AG10803 (cell line): ENCODE results near the gene ANKFY1.

ENCODE experiments used
- DNase-seq: peaks from one replicate; pipeline ENCODE4 v3.0.0; 2010; ENCODE audit warnings: low read depth
- H3K4me3 ChIP-seq: 2 replicates; pipeline ENCODE4 v1.5.1; 2011; ENCODE audit warnings: mild to moderate bottlenecking, low read length, control low read depth
- CTCF ChIP-seq: conservative IDR thresholded peaks from 2 replicates; pipeline ENCODE4 v1.5.1; 2011; ENCODE audit warnings: mild to moderate bottlenecking, low read length, control low read depth, inconsistent platforms

Gene ANKFY1

DNA sequence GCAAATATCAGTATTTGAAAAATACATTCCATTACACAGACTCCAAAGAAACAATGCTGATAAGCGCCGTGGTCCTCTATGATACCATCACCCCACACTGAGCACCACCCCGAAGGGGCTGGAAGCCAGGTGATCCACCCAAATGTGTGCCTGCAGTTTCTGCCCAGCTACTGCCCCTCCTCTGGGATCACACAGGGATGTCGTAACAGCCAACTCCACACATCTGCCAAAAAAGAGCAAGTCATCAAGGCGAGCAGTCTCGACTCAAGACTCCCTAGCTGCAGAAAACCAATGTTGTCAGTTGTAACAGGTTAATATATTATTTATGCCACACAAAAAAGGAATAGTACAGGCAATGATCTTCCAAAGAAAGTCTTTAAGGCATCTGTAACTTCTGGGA is 99.8 kb downstream of the ANKFY1 start:
- H3K4me3 ChIP-seq, result no peak overlapping the region
- TF ChIP-seq CTCF, result no peak
- DNase-seq, result peak; percentile 58

DNA sequence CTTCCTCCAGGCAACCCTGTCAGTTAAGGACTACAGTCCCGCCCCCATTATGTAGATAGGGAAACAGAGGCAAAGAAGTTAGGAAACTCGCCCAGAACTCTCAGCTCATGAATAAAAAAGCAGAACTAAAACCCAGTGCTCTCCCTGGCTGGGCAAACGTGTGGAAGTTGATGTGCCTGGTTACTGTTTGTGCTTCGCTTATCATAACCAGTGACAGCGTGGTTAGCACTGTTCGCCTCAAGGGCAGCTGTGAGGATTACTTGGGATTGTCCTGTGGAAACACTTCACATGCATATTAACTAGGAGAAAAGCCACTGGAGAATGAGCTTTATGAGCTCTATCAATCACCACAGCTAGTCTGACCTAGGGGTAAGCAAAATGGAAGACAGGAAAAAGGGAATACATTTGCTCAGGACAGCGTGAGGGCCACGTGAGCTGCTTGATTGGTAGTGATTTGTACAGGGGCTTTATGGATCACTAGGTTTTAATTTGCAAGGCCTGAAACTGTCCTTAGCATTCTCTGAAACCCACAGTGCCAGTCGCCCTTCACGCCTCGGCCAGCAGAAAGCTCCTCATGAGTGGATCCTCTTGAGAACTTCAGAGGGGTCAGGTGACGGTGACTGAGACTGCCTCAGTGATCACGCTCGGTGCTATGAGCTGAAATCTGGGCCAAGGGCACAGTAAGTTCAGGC is 100.9 kb downstream of the ANKFY1 start:
- no peak overlapping the region for H3K4me3 ChIP-seq
- DNase-seq, result no peak
- TF ChIP-seq CTCF, result no peak

DNA sequence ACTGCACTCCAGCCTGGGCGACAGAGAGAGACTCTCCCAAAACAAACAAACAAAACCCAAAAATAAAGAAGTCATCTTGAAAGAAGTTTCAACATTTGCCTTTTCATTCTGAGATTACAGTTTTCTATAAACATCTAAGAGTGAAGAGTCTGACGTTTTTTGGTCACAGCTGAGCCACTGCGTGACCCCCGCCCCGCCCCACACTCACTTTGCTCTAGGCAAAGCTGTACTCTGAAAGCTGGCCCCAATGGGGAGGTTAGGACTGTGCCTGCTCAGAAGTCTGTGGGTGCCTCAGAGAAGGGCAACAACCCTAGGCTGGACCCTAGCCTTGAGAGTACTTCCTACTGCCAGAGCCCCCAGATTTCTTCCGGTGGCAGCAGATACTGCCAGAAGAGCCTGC is 101.5 kb downstream of the ANKFY1 start:
- no peak for DNase-seq
- H3K4me3 ChIP-seq, result no peak overlapping the region
- TF ChIP-seq CTCF, result no peak

DNA sequence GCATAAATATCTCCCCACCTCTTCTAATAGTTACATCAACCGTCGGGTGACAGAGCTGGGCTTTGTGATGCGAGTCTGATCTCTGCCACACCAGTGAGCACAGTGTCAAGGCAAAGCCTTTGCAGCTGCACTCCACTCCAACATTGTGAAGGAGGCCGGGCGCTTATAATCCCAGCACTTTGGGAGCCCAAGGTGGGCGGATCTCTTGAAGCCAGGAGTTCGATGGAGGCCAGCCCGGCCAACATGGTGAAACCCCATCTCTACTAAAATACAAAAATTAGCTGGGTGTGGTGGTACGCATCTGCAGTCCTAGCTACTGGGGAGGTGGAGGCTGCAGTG is 101.8 kb downstream of the ANKFY1 start:
- no peak for DNase-seq
- TF ChIP-seq CTCF, result no peak
- no peak overlapping the region for H3K4me3 ChIP-seq

- TF ChIP-seq CTCF, result peak; percentile 29
- no peak overlapping the region for H3K4me3 ChIP-seq
- DNase-seq, result peak; percentile 72
These were observed 102.4 kb downstream of the ANKFY1 start for GRCh38 chr17:4161192-4161966.

- no peak overlapping the region for H3K4me3 ChIP-seq
These were observed 103.4 kb downstream of the ANKFY1 start for GRCh38 chr17:4160294-4160859.

More at GRCh38 chr17:4160294-4160859, 103.4 kb downstream of the ANKFY1 start:
- no peak for TF ChIP-seq CTCF
- no peak for DNase-seq
